Measurements from ENCODE around the gene GPR141. TPM values are rescaled to one million over a fixed set of nuclear protein-coding genes. Genes with fewer than 3 reads are reported as not detected.

GPR141 gene
- total RNA-seq, 1 donor from 2014 or later = not detected

- Mint-ChIP-seq H3K36me3 (ENCODE audit: unreplicated experiment) (no peaks in the 10 kb centered on the region), H3K4me1 (ENCODE audit: unreplicated experiment) (no peaks in the 10 kb centered on the region), H3K27ac (ENCODE audit: unreplicated experiment) (no peak overlapping the region), H3K4me3 (ENCODE audit: unreplicated experiment) (no peak overlapping the region), H3K9me3 (ENCODE audit: unreplicated experiment) (no peaks in the 10 kb centered on the region), H3K27me3 (ENCODE audit: unreplicated experiment) (peaks cover 3% of the 10 kb centered on the region)
- DNase-seq (ENCODE audit: extremely low spot score, unreplicated experiment) = no peak
- TF ChIP-seq, protein P1, sequence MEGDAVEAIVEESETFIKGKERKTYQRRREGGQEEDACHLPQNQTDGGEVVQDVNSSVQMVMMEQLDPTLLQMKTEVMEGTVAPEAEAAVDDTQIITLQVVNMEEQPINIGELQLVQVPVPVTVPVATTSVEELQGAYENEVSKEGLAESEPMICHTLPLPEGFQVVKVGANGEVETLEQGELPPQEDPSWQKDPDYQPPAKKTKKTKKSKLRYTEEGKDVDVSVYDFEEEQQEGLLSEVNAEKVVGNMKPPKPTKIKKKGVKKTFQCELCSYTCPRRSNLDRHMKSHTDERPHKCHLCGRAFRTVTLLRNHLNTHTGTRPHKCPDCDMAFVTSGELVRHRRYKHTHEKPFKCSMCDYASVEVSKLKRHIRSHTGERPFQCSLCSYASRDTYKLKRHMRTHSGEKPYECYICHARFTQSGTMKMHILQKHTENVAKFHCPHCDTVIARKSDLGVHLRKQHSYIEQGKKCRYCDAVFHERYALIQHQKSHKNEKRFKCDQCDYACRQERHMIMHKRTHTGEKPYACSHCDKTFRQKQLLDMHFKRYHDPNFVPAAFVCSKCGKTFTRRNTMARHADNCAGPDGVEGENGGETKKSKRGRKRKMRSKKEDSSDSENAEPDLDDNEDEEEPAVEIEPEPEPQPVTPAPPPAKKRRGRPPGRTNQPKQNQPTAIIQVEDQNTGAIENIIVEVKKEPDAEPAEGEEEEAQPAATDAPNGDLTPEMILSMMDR (IDR thresholded peaks at IDR 0.05) = no peak
These were observed 103.4 kb downstream of the GPR141 start for GRCh38 chr7:37786741-37787569.

Other genes with a start within 250 kb of the GPR141 start
- not detected in 2 replicates for gene ELMO1, start 234.9 kb upstream of the GPR141 start, total RNA-seq
- not detected in 2 replicates for gene NME8, start 164.8 kb downstream of the GPR141 start, total RNA-seq
- 0.16 TPM in 1 of 2 replicates, not detected in the other for gene SFRP4, start 233.1 kb downstream of the GPR141 start, total RNA-seq
- gene EPDR1, start 236.9 kb downstream of the GPR141 start, total RNA-seq = 14.6 and 16.6 TPM in 2 replicates